ENCODE measurements around the gene MEDAG.
A peak's percentile ranks its signal among the peaks of the same experiment; 100 is the strongest.

The MEDAG gene

GRCh38 chr13:30905932-30906383 is at the start of gene MEDAG:
Gene MEDAG (plus strand): TSS chr13:30906271. CDS start chr13:30906516, 245 bp downstream.
- DNase-seq (ENCODE audit: low read depth), result no peak

GRCh38 chr13:30857018-30857417 is 49.1 kb upstream of the MEDAG start:
- no peak for DNase-seq (ENCODE audit: low read depth)

- no peak for DNase-seq (ENCODE audit: low read depth)
Measured at GRCh38 chr13:30857636-30858035, 48.4 kb upstream of the MEDAG start.

GRCh38 chr13:30859326-30859725 is 46.7 kb upstream of the MEDAG start:
- DNase-seq (ENCODE audit: low read depth), result no peak

GRCh38 chr13:30861163-30861562 is 44.9 kb upstream of the MEDAG start:
- DNase-seq (ENCODE audit: low read depth), result no peak

- DNase-seq (ENCODE audit: low read depth), result no peak
Measured at GRCh38 chr13:30861836-30862467, 44.1 kb upstream of the MEDAG start.

- DNase-seq (ENCODE audit: low read depth), result no peak
Measured at GRCh38 chr13:30862707-30863106, 43.4 kb upstream of the MEDAG start.

- no peak for DNase-seq (ENCODE audit: low read depth)
Measured at GRCh38 chr13:30863231-30863630, 42.8 kb upstream of the MEDAG start.

- DNase-seq (ENCODE audit: low read depth), result no peak
Measured at GRCh38 chr13:30863796-30864195, 42.3 kb upstream of the MEDAG start.

GRCh38 chr13:30864433-30865122 is 41.5 kb upstream of the MEDAG start:
- DNase-seq (ENCODE audit: low read depth), result peak; percentile 93

GRCh38 chr13:30865123-30866049 is 40.7 kb upstream of the MEDAG start:
- peak; percentile 81 for DNase-seq (ENCODE audit: low read depth)

GRCh38 chr13:30866677-30867076 is 39.4 kb upstream of the MEDAG start:
- DNase-seq (ENCODE audit: low read depth), result no peak

GRCh38 chr13:30867089-30867669 is 38.9 kb upstream of the MEDAG start:
- DNase-seq (ENCODE audit: low read depth), result no peak

GRCh38 chr13:30868799-30869470 is 37.1 kb upstream of the MEDAG start:
- no peak for DNase-seq (ENCODE audit: low read depth)

GRCh38 chr13:30869491-30869890 is 36.6 kb upstream of the MEDAG start:
- no peak for DNase-seq (ENCODE audit: low read depth)

- peak; percentile 99 for DNase-seq (ENCODE audit: low read depth)
Measured at GRCh38 chr13:30870049-30870884, 35.8 kb upstream of the MEDAG start.

- no peak for DNase-seq (ENCODE audit: low read depth)
Measured at GRCh38 chr13:30870916-30871587, 35.0 kb upstream of the MEDAG start.

- DNase-seq (ENCODE audit: low read depth), result no peak
Measured at GRCh38 chr13:30871588-30872275, 34.3 kb upstream of the MEDAG start.

- no peak for DNase-seq (ENCODE audit: low read depth)
Measured at GRCh38 chr13:30872276-30872594, 33.8 kb upstream of the MEDAG start.
